ENCODE results near the gene TRAF1. TPM values are rescaled to one million over a fixed set of nuclear protein-coding genes. Genes with fewer than 3 reads are reported as not detected.

The TRAF1 gene
- total and polyA plus RNA-seq, 10 of the 15 experiments (the other 5 are each of a cell fraction or from before 2014, with no cell fraction given) = 13.8 to 163 (median 128) TPM

Other genes starting within 250 kb of the TRAF1 start
- 3.0 and 3.7 TPM in 2 replicates for gene MEGF9, start 212.3 kb downstream of the TRAF1 start, total RNA-seq (2014; rRNA removed)
- 4.0 TPM in 2 replicates for gene MEGF9, start 212.3 kb downstream of the TRAF1 start, total RNA-seq (2014; rRNA removed; fragmentation: Illumina TruSeq; extraction: Trizol)
- 3.8 and 4.3 TPM in 2 replicates for gene MEGF9, start 212.3 kb downstream of the TRAF1 start, total RNA-seq (2021)
- gene MEGF9, start 212.3 kb downstream of the TRAF1 start, polyA plus RNA-seq (2011; rRNA removed) = 0.71 and 0.84 TPM in 2 replicates
- gene MEGF9, start 212.3 kb downstream of the TRAF1 start, polyA plus RNA-seq (2014; fragmentation: Illumina TruSeq; extraction: Trizol) = 5.1 and 5.2 TPM in 2 replicates
- gene MEGF9, start 212.3 kb downstream of the TRAF1 start, polyA plus RNA-seq (2014; fragmentation: Nextera tagmentation; extraction: Ambion mirVana) = 1 to 10 TPM; 1.4 to 1.6 TPM
- gene MEGF9, start 212.3 kb downstream of the TRAF1 start, polyA plus RNA-seq (2014; rRNA removed) = 2.5 and 2.8 TPM in 2 replicates
- 1 to 10 TPM; 1.8 to 2.4 TPM for gene MEGF9, start 212.3 kb downstream of the TRAF1 start, polyA plus RNA-seq (2016; fragmentation: Nextera tagmentation; extraction: Ambion mirVana)
- 20.8 and 24.0 TPM in 2 replicates for gene FBXW2, start 133.4 kb downstream of the TRAF1 start, total RNA-seq (2014; rRNA removed)
- gene FBXW2, start 133.4 kb downstream of the TRAF1 start, total RNA-seq (2014; rRNA removed; fragmentation: Illumina TruSeq; extraction: Trizol) = 23.8 and 28.0 TPM in 2 replicates
- gene FBXW2, start 133.4 kb downstream of the TRAF1 start, total RNA-seq (2021) = 55.0 and 56.9 TPM in 2 replicates
- 52.4 and 62.0 TPM in 2 replicates for gene FBXW2, start 133.4 kb downstream of the TRAF1 start, polyA plus RNA-seq (2011; rRNA removed)
- 38.7 and 45.2 TPM in 2 replicates for gene FBXW2, start 133.4 kb downstream of the TRAF1 start, polyA plus RNA-seq (2014; fragmentation: Illumina TruSeq; extraction: Trizol)
- 1 to 10 TPM; 2.9 to 3.0 TPM for gene FBXW2, start 133.4 kb downstream of the TRAF1 start, polyA plus RNA-seq (2014; fragmentation: Nextera tagmentation; extraction: Ambion mirVana)
- gene FBXW2, start 133.4 kb downstream of the TRAF1 start, polyA plus RNA-seq (2014; rRNA removed) = 41.4 and 43.7 TPM in 2 replicates
- gene FBXW2, start 133.4 kb downstream of the TRAF1 start, polyA plus RNA-seq (2016; fragmentation: Nextera tagmentation; extraction: Ambion mirVana) = 10 to 100 TPM; 39.4 to 42.1 TPM
- 19.9 and 20.8 TPM in 2 replicates for gene PSMD5, start 83.9 kb downstream of the TRAF1 start, total RNA-seq (2014; rRNA removed)
- 20.9 and 23.1 TPM in 2 replicates for gene PSMD5, start 83.9 kb downstream of the TRAF1 start, total RNA-seq (2014; rRNA removed; fragmentation: Illumina TruSeq; extraction: Trizol)
- gene PSMD5, start 83.9 kb downstream of the TRAF1 start, total RNA-seq (2021) = 34.4 and 47.7 TPM in 2 replicates
- 19.0 and 26.6 TPM in 2 replicates for gene PSMD5, start 83.9 kb downstream of the TRAF1 start, polyA plus RNA-seq (2011; rRNA removed)
- gene PSMD5, start 83.9 kb downstream of the TRAF1 start, polyA plus RNA-seq (2014; fragmentation: Illumina TruSeq; extraction: Trizol) = 31.8 and 41.4 TPM in 2 replicates
- gene PSMD5, start 83.9 kb downstream of the TRAF1 start, polyA plus RNA-seq (2014; fragmentation: Nextera tagmentation; extraction: Ambion mirVana) = 10 to 100 TPM in 1 of 2 experiments, 1 to 10 TPM in 1; 8.8 to 11.4 TPM
- gene PSMD5, start 83.9 kb downstream of the TRAF1 start, polyA plus RNA-seq (2014; rRNA removed) = 21.6 and 27.1 TPM in 2 replicates
- 10 to 100 TPM; 35.9 to 40.4 TPM for gene PSMD5, start 83.9 kb downstream of the TRAF1 start, polyA plus RNA-seq (2016; fragmentation: Nextera tagmentation; extraction: Ambion mirVana)
- 74.9 and 81.1 TPM in 2 replicates for gene PHF19, start 49.6 kb downstream of the TRAF1 start, total RNA-seq (2014; rRNA removed)
- gene PHF19, start 49.6 kb downstream of the TRAF1 start, total RNA-seq (2014; rRNA removed; fragmentation: Illumina TruSeq; extraction: Trizol) = 63.1 and 74.8 TPM in 2 replicates
- gene PHF19, start 49.6 kb downstream of the TRAF1 start, total RNA-seq (2021) = 116 and 133 TPM in 2 replicates
- 45.5 and 71.1 TPM in 2 replicates for gene PHF19, start 49.6 kb downstream of the TRAF1 start, polyA plus RNA-seq (2011; rRNA removed)
- 64.7 and 94.2 TPM in 2 replicates for gene PHF19, start 49.6 kb downstream of the TRAF1 start, polyA plus RNA-seq (2014; fragmentation: Illumina TruSeq; extraction: Trizol)
- gene PHF19, start 49.6 kb downstream of the TRAF1 start, polyA plus RNA-seq (2014; fragmentation: Nextera tagmentation; extraction: Ambion mirVana) = 10 to 100 TPM; 26.0 to 50.2 TPM
- 98.6 and 106 TPM in 2 replicates for gene PHF19, start 49.6 kb downstream of the TRAF1 start, polyA plus RNA-seq (2014; rRNA removed)
- gene PHF19, start 49.6 kb downstream of the TRAF1 start, polyA plus RNA-seq (2016; fragmentation: Nextera tagmentation; extraction: Ambion mirVana) = 100 to 1,000 TPM in 1 of 2 experiments, 10 to 100 TPM in 1; 97.9 to 113 TPM
- gene C5, start 123.5 kb upstream of the TRAF1 start, total RNA-seq (2014; rRNA removed) = 1.2 and 2.4 TPM in 2 replicates
- gene C5, start 123.5 kb upstream of the TRAF1 start, total RNA-seq (2014; rRNA removed; fragmentation: Illumina TruSeq; extraction: Trizol) = 1.8 and 2.1 TPM in 2 replicates
- 1.4 and 1.5 TPM in 2 replicates for gene C5, start 123.5 kb upstream of the TRAF1 start, total RNA-seq (2021)
- gene C5, start 123.5 kb upstream of the TRAF1 start, polyA plus RNA-seq (2011; rRNA removed) = 1.1 and 2.2 TPM in 2 replicates
- 1.2 and 2.4 TPM in 2 replicates for gene C5, start 123.5 kb upstream of the TRAF1 start, polyA plus RNA-seq (2014; fragmentation: Illumina TruSeq; extraction: Trizol)
- under 1 TPM; 0.39 to 0.60 TPM for gene C5, start 123.5 kb upstream of the TRAF1 start, polyA plus RNA-seq (2014; fragmentation: Nextera tagmentation; extraction: Ambion mirVana)
- gene C5, start 123.5 kb upstream of the TRAF1 start, polyA plus RNA-seq (2014; rRNA removed) = 2.0 and 2.2 TPM in 2 replicates
- 1 to 10 TPM; 1.1 to 1.5 TPM for gene C5, start 123.5 kb upstream of the TRAF1 start, polyA plus RNA-seq (2016; fragmentation: Nextera tagmentation; extraction: Ambion mirVana)
- 34.3 and 37.5 TPM in 2 replicates for gene CNTRL, start 148.2 kb upstream of the TRAF1 start, total RNA-seq (2014; rRNA removed)
- gene CNTRL, start 148.2 kb upstream of the TRAF1 start, total RNA-seq (2014; rRNA removed; fragmentation: Illumina TruSeq; extraction: Trizol) = 65.4 and 66.3 TPM in 2 replicates
- gene CNTRL, start 148.2 kb upstream of the TRAF1 start, total RNA-seq (2021) = 48.2 and 50.8 TPM in 2 replicates
- 59.0 and 81.7 TPM in 2 replicates for gene CNTRL, start 148.2 kb upstream of the TRAF1 start, polyA plus RNA-seq (2011; rRNA removed)
- 53.9 and 66.5 TPM in 2 replicates for gene CNTRL, start 148.2 kb upstream of the TRAF1 start, polyA plus RNA-seq (2014; fragmentation: Illumina TruSeq; extraction: Trizol)
- gene CNTRL, start 148.2 kb upstream of the TRAF1 start, polyA plus RNA-seq (2014; fragmentation: Nextera tagmentation; extraction: Ambion mirVana) = 10 to 100 TPM; 20.0 to 22.0 TPM
- gene CNTRL, start 148.2 kb upstream of the TRAF1 start, polyA plus RNA-seq (2014; rRNA removed) = 27.2 and 32.1 TPM in 2 replicates
- 10 to 100 TPM; 37.3 to 40.2 TPM for gene CNTRL, start 148.2 kb upstream of the TRAF1 start, polyA plus RNA-seq (2016; fragmentation: Nextera tagmentation; extraction: Ambion mirVana)